Loucy (cell line): ENCODE data around the gene WNT3.

ENCODE experiments used
- CTCF ChIP-seq: fragments of 200-600 bp; sonication (generic); conservative IDR thresholded peaks from 2 replicates; pipeline ENCODE4 v1.5.1; 2014; ENCODE audit warnings: mild to moderate bottlenecking, antibody characterized with exemption, low read length
- EZH2phosphoT487 ChIP-seq: fragments of 200-600 bp; IDR thresholded peaks from 2 replicates; pipeline ENCODE4 v1.6.1; 2018; ENCODE audit warnings: antibody characterized with exemption, mild to moderate bottlenecking, moderate library complexity, borderline replicate concordance

GRCh38 chr17:46800573-46800972, 17.9 kb downstream of the WNT3 start:
- TF ChIP-seq CTCF (no peak), EZH2phosphoT487 (no peak)
